Stimulated activated naive B cell treated with anti-CD40 and anti-IgM and Interleukin-4, amounts not matched to agents 10 μg/mL and 1 μg/mL and 100 μg/mL, for 72 hours (primary cell): Measurements from ENCODE around the gene SLC9C1.

Experiments used
- ATAC-seq, 2 donors: fragments of 150-1000 bp; cut with Tn5 transposase; replicated peaks; 2 replicates each; pipeline ENCODE4 v1.10.0; 2021; ENCODE audit warnings: moderate library complexity in 1 of 2
- DNase-seq: peaks from one replicate; pipeline ENCODE4 v3.0.0; 2021
- H3K27ac Mint-ChIP-seq: one replicate; pipeline ENCODE4 v1.8.0; 2022; ENCODE audit warnings: mild to moderate bottlenecking, mixed read lengths
- H3K27me3 Mint-ChIP-seq, 2 donors: one replicate each; pipeline ENCODE4 v1.8.0; 2022; ENCODE audit warnings: mixed read lengths in 2 of 2
- H3K36me3 Mint-ChIP-seq, 2 donors: one replicate each; pipeline ENCODE4 v1.8.0; 2022; ENCODE audit warnings: mixed read lengths in 2 of 2, mild to moderate bottlenecking in 1 of 2
- H3K4me1 Mint-ChIP-seq, 2 donors: one replicate each; pipeline ENCODE4 v1.8.0; 2022; ENCODE audit warnings: mixed read lengths in 2 of 2, mild to moderate bottlenecking in 1 of 2
- H3K4me3 Mint-ChIP-seq, 2 donors: one replicate each; pipeline ENCODE4 v1.8.0; 2022; ENCODE audit warnings: mild to moderate bottlenecking in 2 of 2, mixed read lengths in 2 of 2, moderate library complexity in 1 of 2
- H3K9me3 Mint-ChIP-seq, 2 donors: one replicate each; pipeline ENCODE4 v1.8.0; 2022; ENCODE audit warnings: mixed read lengths in 2 of 2, mild to moderate bottlenecking in 1 of 2

The SLC9C1 gene

DNA sequence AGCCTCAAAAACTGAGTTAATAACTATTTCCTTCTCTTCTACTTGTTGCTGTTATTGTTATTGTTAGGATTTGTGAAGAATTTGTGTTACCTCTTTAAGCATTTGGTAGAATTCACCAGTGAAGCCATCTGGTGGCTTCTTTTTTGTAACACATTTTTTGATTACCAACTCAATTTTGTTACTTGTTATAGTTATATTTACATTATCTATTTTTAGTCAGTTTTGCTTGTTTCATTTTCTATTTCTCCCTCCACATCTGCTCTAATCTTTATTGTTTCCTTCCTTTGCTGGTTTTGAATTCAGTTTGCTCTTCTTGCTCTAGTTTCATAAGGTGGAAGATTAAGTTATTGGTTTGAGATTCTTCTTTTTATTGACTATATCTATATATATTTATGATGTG is 3.7 kb upstream of the SLC9C1 start:
- no peaks in the 10 kb centered on the region for H3K27me3 Mint-ChIP-seq
- ATAC-seq: peak in 1 of 2 donors; percentile 10
- peaks cover 30 to 39% of the 10 kb centered on the region in 2 donors for H3K4me1 Mint-ChIP-seq

DNA sequence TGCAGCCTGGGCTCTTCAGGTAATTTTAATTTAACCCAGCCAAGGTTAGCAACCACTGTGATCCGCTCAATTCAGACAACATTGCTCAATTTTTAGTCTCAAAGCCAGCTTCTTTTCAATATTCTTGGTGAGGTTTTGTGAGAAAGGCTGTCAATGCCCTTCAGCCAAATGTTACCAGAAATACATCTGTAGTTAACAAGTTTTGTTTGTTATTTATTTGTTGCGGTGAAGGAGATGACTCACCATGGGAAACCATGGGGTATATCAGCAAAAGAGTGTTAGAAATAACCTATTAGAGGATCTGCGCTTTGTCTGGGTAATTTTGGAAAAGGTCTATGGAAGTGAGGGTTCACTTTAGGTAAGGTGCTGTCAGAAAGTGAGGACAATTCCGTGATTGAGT is 5.0 kb downstream of the SLC9C1 start:
- DNase-seq (no peak), ATAC-seq (no peak)
- Mint-ChIP-seq H3K4me1 (peaks cover 7 to 9% of the 10 kb centered on the region in 2 donors), H3K27ac (no peak overlapping the region), H3K4me3 (no peak overlapping the region), H3K36me3 (peaks cover 0 to 4% of the 10 kb centered on the region in 2 donors), H3K27me3 (no peaks in the 10 kb centered on the region), H3K9me3 (peaks cover 5 to 6% of the 10 kb centered on the region in 2 donors)

More for the DNA sequence above, 3.7 kb upstream of the SLC9C1 start:
- DNase-seq: no peak
- Mint-ChIP-seq H3K4me3 (peak overlapping the region; percentile 56 to 83), H3K36me3 (no peaks in the 10 kb centered on the region), H3K9me3 (no peaks in the 10 kb centered on the region), H3K27ac (peak overlapping the region; percentile 91)

DNA sequence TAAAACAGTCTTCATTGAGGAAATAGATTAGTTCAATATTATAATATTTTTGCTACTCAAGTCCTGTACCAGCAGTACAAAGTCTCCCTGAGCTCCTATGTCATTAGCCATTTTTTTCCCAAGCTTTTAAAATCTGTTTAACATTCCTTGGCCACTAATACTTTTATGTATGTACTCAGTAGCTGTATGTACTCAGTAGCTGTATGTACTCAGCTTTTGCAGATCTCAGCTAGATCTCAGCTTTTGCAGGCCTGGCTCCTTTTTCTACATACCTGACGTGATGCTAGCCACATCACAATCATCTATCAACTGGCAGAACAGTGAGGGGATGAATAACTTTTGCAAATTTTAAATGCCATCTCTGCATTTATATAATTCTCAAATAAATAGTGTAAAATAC is 13.8 kb downstream of the SLC9C1 start:
- Mint-ChIP-seq H3K9me3 (no peaks in the 10 kb centered on the region), H3K4me1 (peaks cover 0 to 2% of the 10 kb centered on the region in 2 donors), H3K36me3 (no peaks in the 10 kb centered on the region), H3K4me3 (no peak overlapping the region), H3K27ac (no peak overlapping the region), H3K27me3 (peaks cover 0 to 4% of the 10 kb centered on the region in 2 donors)
- no peak for DNase-seq
- no peak for ATAC-seq

DNA sequence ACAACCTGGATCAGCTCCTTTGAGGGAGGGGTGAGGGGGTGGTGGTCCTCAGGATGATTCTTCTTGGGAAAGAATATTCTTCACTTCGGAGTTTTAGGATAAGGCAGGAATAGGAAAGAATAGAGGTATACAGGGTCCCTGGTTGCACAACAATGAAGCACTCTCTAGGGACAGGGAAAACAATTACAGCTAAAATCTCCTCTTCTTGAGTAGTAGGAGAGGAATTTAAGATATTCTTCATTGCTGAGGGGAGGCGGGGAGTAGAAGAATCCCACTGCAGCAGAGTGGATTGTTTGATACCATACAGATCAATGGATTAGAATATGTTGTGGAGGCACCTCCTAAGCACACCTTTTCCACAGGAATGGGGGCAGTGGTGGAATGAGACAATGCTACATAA is 20.5 kb downstream of the SLC9C1 start:
- no peaks in the 10 kb centered on the region for H3K36me3 Mint-ChIP-seq
- H3K27me3 Mint-ChIP-seq: no peaks in the 10 kb centered on the region
- no peak for DNase-seq
- no peak for ATAC-seq
- H3K27ac Mint-ChIP-seq: no peak overlapping the region
- no peaks in the 10 kb centered on the region for H3K9me3 Mint-ChIP-seq
- no peak overlapping the region for H3K4me3 Mint-ChIP-seq
- peaks cover 2 to 5% of the 10 kb centered on the region in 2 donors for H3K4me1 Mint-ChIP-seq

DNA sequence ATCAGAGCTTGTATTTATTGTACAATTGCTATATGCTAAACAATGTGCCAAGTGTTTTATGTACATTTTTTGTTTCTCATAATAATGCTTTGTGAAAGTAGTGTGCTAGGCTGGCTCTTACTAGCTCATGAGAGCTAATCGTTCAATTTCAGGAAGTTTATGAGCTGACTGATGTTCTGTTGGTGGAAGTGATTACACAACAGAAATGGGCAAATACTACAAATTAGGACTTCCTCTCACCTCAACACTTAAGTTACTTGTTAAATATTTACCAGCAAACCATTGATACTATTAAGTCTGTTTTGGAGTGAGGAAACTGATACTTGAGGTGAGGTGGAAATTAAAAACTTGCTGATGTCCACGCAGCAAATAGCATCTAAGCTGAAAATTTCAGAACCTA is 32.3 kb downstream of the SLC9C1 start:
- H3K4me1 Mint-ChIP-seq: no peaks in the 10 kb centered on the region
- H3K27ac Mint-ChIP-seq: no peak overlapping the region
- H3K4me3 Mint-ChIP-seq: no peak overlapping the region
- H3K9me3 Mint-ChIP-seq: peaks cover 0 to 2% of the 10 kb centered on the region in 2 donors
- no peaks in the 10 kb centered on the region for H3K27me3 Mint-ChIP-seq
- DNase-seq (no peak), ATAC-seq (no peak)
- peaks cover 0 to 3% of the 10 kb centered on the region in 2 donors for H3K36me3 Mint-ChIP-seq

DNA sequence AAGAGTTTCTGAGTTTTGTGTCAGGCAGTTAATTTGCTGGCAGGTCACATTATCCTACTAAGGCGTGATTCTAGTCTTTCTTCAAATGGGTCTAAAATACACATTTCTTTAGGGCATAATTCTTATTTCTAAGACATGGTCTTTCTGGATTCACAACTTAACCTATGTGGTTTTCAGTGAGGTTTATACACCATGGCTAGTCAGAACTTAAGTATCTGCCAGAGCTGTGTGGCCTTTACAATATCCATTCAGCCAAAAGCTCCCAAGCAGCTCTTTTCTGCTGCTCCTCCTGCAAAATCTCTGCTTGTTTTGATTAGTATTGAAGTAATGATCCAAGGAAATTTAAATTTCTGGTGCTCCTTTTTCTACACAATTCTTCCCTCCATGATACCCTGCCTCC is 33.5 kb downstream of the SLC9C1 start:
- no peak for ATAC-seq
- Mint-ChIP-seq H3K27me3 (no peaks in the 10 kb centered on the region), H3K36me3 (peaks cover 0 to 6% of the 10 kb centered on the region in 2 donors), H3K27ac (no peak overlapping the region), H3K4me3 (no peak overlapping the region), H3K4me1 (no peaks in the 10 kb centered on the region), H3K9me3 (peaks cover 4 to 9% of the 10 kb centered on the region in 2 donors)
- no peak for DNase-seq

DNA sequence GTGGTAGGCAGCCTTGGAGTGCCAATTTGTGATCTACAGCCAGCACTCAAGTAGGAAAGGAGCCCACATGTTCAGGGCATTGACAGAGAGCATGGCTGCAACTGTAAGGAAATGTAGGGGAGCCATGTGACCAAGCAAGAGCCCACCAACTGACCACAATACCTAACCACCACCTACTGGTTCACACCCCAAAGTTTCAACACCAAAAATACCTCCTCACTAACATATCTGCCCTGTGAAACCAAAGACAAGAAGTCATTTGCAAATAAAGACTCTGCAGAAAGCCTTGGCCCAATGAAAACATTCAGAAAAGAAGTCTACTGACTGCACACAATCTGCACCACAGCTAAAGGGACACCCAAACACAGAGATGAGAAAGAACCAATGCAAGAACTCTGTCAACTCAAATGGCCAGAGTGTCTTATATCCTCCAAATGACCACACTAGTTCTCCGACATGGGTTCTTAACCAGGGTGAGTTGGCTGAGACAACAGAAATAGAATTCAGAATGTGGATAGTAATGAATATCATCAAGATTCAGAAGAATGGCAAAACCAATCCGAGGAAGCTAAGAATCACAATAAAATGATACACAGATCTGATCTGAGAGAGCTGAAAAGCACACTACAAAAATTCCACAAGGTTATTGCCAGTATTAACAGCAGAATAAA is 40.6 kb downstream of the SLC9C1 start:
- Mint-ChIP-seq H3K9me3 (peaks cover 25 to 26% of the 10 kb centered on the region in 2 donors), H3K4me1 (no peaks in the 10 kb centered on the region), H3K27ac (no peak overlapping the region), H3K4me3 (no peak overlapping the region), H3K27me3 (no peaks in the 10 kb centered on the region), H3K36me3 (peaks cover 8 to 23% of the 10 kb centered on the region in 2 donors)
- DNase-seq: no peak
- no peak for ATAC-seq

DNA sequence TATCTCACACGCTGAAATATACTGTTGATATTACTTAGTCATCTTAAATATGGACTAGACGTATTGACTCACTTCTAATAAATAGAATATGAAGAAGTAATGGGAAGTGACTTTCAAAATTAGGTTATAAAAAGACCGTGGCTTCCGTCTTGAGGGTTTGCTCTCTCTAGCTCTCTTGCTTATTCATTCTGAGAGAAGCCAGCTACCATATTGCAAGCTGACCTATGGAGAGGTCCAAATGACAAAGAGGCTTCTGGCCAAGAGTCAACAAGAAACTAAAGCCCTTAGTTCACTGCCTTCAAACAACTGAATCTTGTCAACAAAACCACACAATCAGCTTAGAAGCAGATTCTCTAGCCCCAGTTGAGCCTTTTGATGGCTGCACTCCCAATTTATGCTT is 46.1 kb downstream of the SLC9C1 start:
- H3K27me3 Mint-ChIP-seq: no peaks in the 10 kb centered on the region
- peak; percentile 81 to 89 for ATAC-seq

DNA sequence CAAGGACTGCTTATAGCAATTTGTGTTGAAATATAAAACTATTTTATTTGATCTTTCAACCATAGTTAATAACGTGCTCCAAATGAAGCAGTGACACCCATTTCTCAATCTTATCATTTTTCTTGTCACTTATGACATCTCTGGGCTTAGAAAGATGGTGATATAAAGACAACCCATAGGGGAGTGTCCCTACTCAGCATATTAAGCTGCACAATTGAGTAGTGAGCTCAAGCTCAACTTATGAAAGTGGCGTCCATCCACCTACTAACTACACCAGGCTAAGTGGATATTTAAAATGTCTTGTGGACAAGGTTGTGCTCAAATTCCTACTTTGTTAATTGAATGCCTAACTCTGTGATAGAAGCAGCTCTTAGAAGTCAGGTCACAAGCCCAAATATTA is 46.7 kb downstream of the SLC9C1 start:
- peaks cover 0 to 15% of the 10 kb centered on the region in 2 donors for H3K4me1 Mint-ChIP-seq

More for the DNA sequence above, 46.1 kb downstream of the SLC9C1 start:
- Mint-ChIP-seq H3K4me1 (peaks cover 0 to 15% of the 10 kb centered on the region in 2 donors), H3K27ac (no peak overlapping the region), H3K4me3 (no peak overlapping the region), H3K9me3 (peaks cover 0 to 4% of the 10 kb centered on the region in 2 donors), H3K36me3 (no peaks in the 10 kb centered on the region)
- no peak for DNase-seq

DNA sequence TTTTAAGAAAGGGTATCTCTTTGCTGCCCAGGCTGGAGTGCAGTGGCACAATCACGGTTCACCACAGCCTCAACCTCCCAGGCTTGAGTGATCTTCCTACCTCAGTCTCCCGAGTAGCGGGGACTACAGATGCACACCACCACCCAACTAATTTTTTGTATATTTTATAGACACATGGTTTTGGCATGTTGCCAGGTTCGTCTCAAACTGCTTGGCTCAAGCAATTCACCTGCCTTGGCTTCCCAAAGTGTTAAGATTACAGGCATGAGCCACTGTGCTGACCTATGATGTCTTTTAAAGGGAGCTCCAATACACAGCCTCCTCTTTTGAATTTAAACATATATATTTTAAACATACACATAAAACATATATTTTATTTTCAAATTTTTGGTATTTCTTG is 60.9 kb downstream of the SLC9C1 start:
- no peaks in the 10 kb centered on the region for H3K27me3 Mint-ChIP-seq
- peaks cover 0 to 4% of the 10 kb centered on the region in 2 donors for H3K9me3 Mint-ChIP-seq
- H3K27ac Mint-ChIP-seq: no peak overlapping the region
- ATAC-seq: no peak
- peaks cover 0 to 1% of the 10 kb centered on the region in 2 donors for H3K4me1 Mint-ChIP-seq
- no peaks in the 10 kb centered on the region for H3K36me3 Mint-ChIP-seq
- no peak overlapping the region for H3K4me3 Mint-ChIP-seq
- no peak for DNase-seq

More for the DNA sequence above, 46.7 kb downstream of the SLC9C1 start:
- no peaks in the 10 kb centered on the region for H3K27me3 Mint-ChIP-seq
- H3K4me3 Mint-ChIP-seq: no peak overlapping the region
- DNase-seq (no peak), ATAC-seq (peak; percentile 85 to 88)
- peaks cover 0 to 4% of the 10 kb centered on the region in 2 donors for H3K9me3 Mint-ChIP-seq
- H3K27ac Mint-ChIP-seq: no peak overlapping the region
- H3K36me3 Mint-ChIP-seq: no peaks in the 10 kb centered on the region

DNA sequence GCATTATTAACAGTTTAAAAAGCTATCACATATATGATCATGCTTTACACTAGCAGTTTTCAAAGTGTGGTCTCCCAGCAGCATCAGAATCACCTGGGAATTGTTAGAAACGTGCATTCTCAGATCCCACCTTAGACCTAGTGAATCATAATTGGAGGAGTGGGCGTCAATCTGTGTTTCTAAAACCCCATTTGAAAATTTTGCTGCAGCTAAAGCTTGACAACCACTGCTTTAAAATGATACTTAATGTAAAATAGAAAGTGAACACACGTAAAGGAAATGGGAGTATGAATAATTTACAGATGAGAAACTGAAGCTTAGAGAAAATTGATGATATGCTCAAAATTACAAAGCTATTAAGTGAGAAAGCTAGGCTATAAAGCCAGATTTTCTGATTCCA is 62.3 kb downstream of the SLC9C1 start:
- Mint-ChIP-seq H3K4me1 (peaks cover 0 to 1% of the 10 kb centered on the region in 2 donors), H3K4me3 (no peak overlapping the region), H3K27ac (no peak overlapping the region), H3K36me3 (no peaks in the 10 kb centered on the region), H3K9me3 (peaks cover 0 to 8% of the 10 kb centered on the region in 2 donors), H3K27me3 (no peaks in the 10 kb centered on the region)
- DNase-seq: no peak
- no peak for ATAC-seq

DNA sequence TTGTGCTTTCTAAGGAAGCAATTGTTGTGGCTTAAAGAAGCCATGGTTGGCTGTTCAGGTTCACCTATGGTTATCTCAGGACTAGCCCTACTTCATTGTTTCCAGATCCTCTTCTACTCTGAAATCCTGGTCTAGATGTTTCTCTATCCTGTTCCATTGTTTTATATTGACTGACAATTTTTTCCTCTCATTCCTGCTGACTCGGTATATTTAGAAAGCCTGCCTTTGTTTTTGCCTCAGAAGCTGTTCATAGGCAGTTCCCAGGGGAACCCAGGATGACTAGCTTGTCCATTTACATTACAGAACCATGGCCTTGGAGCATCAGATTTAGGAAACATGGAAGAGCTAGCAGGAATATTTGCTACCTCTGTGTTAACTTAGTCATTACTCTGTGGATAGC is 64.0 kb downstream of the SLC9C1 start:
- Mint-ChIP-seq H3K4me3 (no peak overlapping the region), H3K9me3 (peaks cover 8 to 18% of the 10 kb centered on the region in 2 donors)

DNA sequence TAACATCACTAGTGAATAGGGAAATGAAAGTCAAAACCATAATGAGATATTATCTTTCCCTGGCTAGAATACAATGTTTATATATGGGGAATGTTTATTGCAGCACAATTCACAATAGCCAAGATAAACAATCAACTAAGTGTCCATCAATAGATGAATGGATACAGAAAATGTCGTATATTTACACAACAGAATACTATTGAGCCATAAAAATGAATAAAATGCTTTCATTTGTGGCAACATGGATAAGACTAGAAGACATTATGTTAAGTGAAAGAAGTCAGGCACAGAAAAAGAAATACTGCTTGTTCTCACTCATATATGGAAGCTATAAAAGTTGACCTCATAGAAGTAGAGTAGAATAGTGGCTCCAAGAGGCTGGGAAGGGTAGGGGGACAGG is 65.2 kb downstream of the SLC9C1 start:
- peaks cover 3 to 9% of the 10 kb centered on the region in 2 donors for H3K36me3 Mint-ChIP-seq
- peaks cover 17 to 18% of the 10 kb centered on the region in 2 donors for H3K9me3 Mint-ChIP-seq
- H3K4me1 Mint-ChIP-seq: peaks cover 0 to 1% of the 10 kb centered on the region in 2 donors
- ATAC-seq (no peak), DNase-seq (no peak)
- no peak overlapping the region for H3K4me3 Mint-ChIP-seq
- no peaks in the 10 kb centered on the region for H3K27me3 Mint-ChIP-seq
- H3K27ac Mint-ChIP-seq: no peak overlapping the region

More for the DNA sequence above, 64.0 kb downstream of the SLC9C1 start:
- Mint-ChIP-seq H3K4me1 (peaks cover 0 to 1% of the 10 kb centered on the region in 2 donors), H3K36me3 (peaks cover 0 to 4% of the 10 kb centered on the region in 2 donors), H3K27ac (no peak overlapping the region), H3K27me3 (no peaks in the 10 kb centered on the region)
- DNase-seq (no peak), ATAC-seq (no peak)

DNA sequence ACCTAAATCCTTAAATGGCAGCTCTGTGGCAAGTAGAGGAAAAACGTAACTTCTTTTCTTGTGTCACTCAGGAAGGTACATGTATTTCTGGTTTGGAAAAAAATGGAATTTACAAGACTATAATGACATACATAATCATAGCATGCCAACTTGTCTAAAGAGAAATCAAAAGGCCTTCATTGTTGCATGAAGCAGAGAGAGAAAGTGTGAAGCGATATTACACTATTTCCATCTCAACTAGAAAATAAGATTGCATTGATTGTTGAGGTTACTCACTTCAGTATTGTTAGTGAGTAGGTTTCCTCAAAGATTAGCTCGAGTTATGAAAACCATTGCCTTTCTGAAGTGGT is 93.7 kb downstream of the SLC9C1 start:
- DNase-seq (no peak), ATAC-seq (no peak)
- no peaks in the 10 kb centered on the region for H3K27me3 Mint-ChIP-seq
- H3K36me3 Mint-ChIP-seq: peaks cover 0 to 8% of the 10 kb centered on the region in 2 donors
- no peak overlapping the region for H3K4me3 Mint-ChIP-seq
- H3K9me3 Mint-ChIP-seq: peaks cover 0 to 5% of the 10 kb centered on the region in 2 donors
- H3K27ac Mint-ChIP-seq: no peak overlapping the region
- H3K4me1 Mint-ChIP-seq: no peaks in the 10 kb centered on the region

DNA sequence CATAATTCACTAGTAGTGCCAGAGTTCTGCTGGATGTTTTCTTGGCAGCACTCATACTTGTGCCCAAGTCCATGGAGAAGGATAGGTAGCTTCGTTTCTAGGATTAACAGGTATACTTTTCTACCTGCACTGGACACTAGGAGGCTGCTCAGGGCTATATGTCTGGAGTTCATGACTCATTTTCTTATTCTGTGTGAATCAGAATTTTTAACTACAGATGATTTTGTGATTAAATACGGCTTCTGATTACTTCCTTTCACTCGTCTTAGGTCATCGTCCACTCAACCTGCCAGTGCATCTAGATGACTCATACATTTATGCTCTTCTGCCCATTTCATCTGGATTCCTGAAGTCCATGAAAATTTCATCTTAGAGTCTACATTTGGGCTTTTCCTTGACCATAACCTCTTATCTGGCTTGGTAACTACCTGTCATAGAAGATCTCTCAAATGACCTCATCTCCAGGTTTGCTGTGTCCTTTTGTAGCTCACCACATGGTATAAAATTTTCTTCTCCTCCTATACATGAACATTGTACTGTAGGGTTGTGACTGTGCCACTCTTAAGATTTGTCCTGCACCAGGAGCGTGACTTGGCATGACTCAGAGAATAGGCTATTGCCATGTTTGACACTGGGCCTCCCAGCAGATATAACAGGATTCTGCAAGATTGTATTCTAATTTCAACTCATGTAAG is 94.2 kb downstream of the SLC9C1 start:
- no peak for ATAC-seq
- H3K4me3 Mint-ChIP-seq: no peak overlapping the region
- DNase-seq: no peak
- no peaks in the 10 kb centered on the region for H3K27me3 Mint-ChIP-seq
- H3K27ac Mint-ChIP-seq: no peak overlapping the region
- H3K36me3 Mint-ChIP-seq: peaks cover 0 to 8% of the 10 kb centered on the region in 2 donors
- H3K9me3 Mint-ChIP-seq: peaks cover 0 to 5% of the 10 kb centered on the region in 2 donors
- no peaks in the 10 kb centered on the region for H3K4me1 Mint-ChIP-seq
